Iris pigment epithelial cell (primary cell): ENCODE measurements around the gene JPH4.
"Not testable (repeated sequence)": the region's sequence is repeated elsewhere in the genome, so short reads cannot be mapped to it uniquely, and the experiment has no call there.

Experiments used
- DNase-seq: peaks from one replicate; pipeline ENCODE4 v3.0.0-alpha.2; 2011; ENCODE audit warnings: low read depth

The JPH4 gene

GRCh38 chr14:23547924-23548323 is 30.7 kb downstream of the JPH4 start:
- no peak for DNase-seq

GRCh38 chr14:23546450-23547035 is 32.0 kb downstream of the JPH4 start:
- DNase-seq: no peak

GRCh38 chr14:23545740-23546365 is 32.7 kb downstream of the JPH4 start:
- DNase-seq: no peak

- DNase-seq: no peak
Measured at GRCh38 chr14:23544511-23545447, 33.8 kb downstream of the JPH4 start.

GRCh38 chr14:23543403-23543802 is 35.2 kb downstream of the JPH4 start:
- no peak for DNase-seq

GRCh38 chr14:23542261-23542660 is 36.3 kb downstream of the JPH4 start:
- no peak for DNase-seq

- DNase-seq: no peak
Measured at GRCh38 chr14:23540141-23540469, 38.5 kb downstream of the JPH4 start.

- peak; percentile 31 for DNase-seq
Measured at GRCh38 chr14:23539248-23540140, 39.1 kb downstream of the JPH4 start.

- peak; percentile 40 for DNase-seq
Measured at GRCh38 chr14:23538785-23539184, 39.8 kb downstream of the JPH4 start.

GRCh38 chr14:23538050-23538718 is 40.4 kb downstream of the JPH4 start:
- DNase-seq: no peak

GRCh38 chr14:23537351-23538049 is 41.1 kb downstream of the JPH4 start:
- DNase-seq: peak; percentile 48

GRCh38 chr14:23536906-23537305 is 41.7 kb downstream of the JPH4 start:
- DNase-seq: not testable (repeated sequence)

GRCh38 chr14:23536494-23536893 is 42.1 kb downstream of the JPH4 start:
- DNase-seq: no peak

GRCh38 chr14:23535943-23536342 is 42.6 kb downstream of the JPH4 start:
- no peak for DNase-seq

- no peak for DNase-seq
Measured at GRCh38 chr14:23533652-23534435, 44.7 kb downstream of the JPH4 start.

GRCh38 chr14:23532658-23533057 is 45.9 kb downstream of the JPH4 start:
- DNase-seq: no peak

- DNase-seq: no peak
Measured at GRCh38 chr14:23531391-23531790, 47.2 kb downstream of the JPH4 start.

GRCh38 chr14:23530375-23531055 is 48.1 kb downstream of the JPH4 start:
- DNase-seq: no peak

- no peak for DNase-seq
Measured at GRCh38 chr14:23529016-23529415, 49.6 kb downstream of the JPH4 start.
